ENCODE results near the gene ENO2.

The ENO2 gene

DNA sequence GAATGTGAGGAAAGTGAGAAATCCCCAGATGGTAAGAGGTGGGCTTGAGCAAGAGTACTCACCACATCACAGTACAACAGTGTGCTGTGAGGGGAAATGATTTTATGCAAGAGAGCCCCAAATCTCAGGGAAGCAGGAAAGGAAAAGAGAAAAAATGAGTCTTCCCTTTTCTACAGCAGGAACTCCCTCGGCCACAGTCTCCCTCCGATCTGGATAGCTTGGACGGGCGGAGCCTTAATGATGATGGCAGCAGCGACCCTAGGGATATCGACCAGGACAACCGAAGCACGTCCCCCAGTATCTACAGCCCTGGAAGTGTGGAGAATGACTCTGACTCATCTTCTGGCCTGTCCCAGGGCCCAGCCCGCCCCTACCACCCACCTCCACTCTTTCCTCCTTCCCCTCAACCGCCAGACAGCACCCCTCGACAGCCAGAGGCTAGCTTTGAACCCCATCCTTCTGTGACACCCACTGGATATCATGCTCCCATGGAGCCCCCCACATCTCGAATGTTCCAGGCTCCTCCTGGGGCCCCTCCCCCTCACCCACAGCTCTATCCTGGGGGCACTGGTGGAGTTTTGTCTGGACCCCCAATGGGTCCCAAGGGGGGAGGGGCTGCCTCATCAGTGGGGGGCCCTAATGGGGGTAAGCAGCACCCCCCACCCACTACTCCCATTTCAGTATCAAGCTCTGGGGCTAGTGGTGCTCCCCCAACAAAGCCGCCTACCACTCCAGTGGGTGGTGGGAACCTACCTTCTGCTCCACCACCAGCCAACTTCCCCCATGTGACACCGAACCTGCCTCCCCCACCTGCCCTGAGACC, 21.2 kb downstream of the ENO2 start:
- DNase-seq (ENCODE audit: low read depth), result peak; percentile 36

DNA sequence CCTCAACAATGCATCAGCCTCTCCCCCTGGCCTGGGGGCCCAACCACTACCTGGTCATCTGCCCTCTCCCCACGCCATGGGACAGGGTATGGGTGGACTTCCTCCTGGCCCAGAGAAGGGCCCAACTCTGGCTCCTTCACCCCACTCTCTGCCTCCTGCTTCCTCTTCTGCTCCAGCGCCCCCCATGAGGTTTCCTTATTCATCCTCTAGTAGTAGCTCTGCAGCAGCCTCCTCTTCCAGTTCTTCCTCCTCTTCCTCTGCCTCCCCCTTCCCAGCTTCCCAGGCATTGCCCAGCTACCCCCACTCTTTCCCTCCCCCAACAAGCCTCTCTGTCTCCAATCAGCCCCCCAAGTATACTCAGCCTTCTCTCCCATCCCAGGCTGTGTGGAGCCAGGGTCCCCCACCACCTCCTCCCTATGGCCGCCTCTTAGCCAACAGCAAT, 21.8 kb downstream of the ENO2 start:
- no peak overlapping the region for H3K4me3 ChIP-seq (ENCODE audit: low read depth, low read length)
- no peak for DNase-seq (ENCODE audit: low read depth)
- TF ChIP-seq, protein P1, sequence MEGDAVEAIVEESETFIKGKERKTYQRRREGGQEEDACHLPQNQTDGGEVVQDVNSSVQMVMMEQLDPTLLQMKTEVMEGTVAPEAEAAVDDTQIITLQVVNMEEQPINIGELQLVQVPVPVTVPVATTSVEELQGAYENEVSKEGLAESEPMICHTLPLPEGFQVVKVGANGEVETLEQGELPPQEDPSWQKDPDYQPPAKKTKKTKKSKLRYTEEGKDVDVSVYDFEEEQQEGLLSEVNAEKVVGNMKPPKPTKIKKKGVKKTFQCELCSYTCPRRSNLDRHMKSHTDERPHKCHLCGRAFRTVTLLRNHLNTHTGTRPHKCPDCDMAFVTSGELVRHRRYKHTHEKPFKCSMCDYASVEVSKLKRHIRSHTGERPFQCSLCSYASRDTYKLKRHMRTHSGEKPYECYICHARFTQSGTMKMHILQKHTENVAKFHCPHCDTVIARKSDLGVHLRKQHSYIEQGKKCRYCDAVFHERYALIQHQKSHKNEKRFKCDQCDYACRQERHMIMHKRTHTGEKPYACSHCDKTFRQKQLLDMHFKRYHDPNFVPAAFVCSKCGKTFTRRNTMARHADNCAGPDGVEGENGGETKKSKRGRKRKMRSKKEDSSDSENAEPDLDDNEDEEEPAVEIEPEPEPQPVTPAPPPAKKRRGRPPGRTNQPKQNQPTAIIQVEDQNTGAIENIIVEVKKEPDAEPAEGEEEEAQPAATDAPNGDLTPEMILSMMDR (conservative IDR thresholded peaks at IDR 0.05; ENCODE audit: low read depth, low read length), result no peak

More for the DNA sequence above, 21.2 kb downstream of the ENO2 start:
- TF ChIP-seq, protein P1 (conservative IDR thresholded peaks at IDR 0.05; ENCODE audit: low read depth, low read length), result no peak
- H3K4me3 ChIP-seq (ENCODE audit: low read depth, low read length), result no peak overlapping the region

DNA sequence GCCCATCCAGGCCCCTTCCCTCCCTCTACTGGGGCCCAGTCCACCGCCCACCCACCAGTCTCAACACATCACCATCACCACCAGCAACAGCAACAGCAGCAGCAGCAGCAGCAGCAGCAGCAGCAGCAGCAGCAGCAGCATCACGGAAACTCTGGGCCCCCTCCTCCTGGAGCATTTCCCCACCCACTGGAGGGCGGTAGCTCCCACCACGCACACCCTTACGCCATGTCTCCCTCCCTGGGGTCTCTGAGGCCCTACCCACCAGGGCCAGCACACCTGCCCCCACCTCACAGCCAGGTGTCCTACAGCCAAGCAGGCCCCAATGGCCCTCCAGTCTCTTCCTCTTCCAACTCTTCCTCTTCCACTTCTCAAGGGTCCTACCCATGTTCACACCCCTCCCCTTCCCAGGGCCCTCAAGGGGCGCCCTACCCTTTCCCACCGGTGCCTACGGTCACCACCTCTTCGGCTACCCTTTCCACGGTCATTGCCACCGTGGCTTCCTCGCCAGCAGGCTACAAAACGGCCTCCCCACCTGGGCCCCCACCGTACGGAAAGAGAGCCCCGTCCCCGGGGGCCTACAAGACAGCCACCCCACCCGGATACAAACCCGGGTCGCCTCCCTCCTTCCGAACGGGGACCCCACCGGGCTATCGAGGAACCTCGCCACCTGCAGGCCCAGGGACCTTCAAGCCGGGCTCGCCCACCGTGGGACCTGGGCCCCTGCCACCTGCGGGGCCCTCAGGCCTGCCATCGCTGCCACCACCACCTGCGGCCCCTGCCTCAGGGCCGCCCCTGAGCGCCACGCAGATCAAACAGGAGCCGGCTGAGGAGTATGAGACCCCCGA, 22.5 kb downstream of the ENO2 start:
- DNase-seq (ENCODE audit: low read depth), result no peak
- peak overlapping the region; percentile 74 for H3K4me3 ChIP-seq (ENCODE audit: low read depth, low read length)
- TF ChIP-seq, protein P1 (conservative IDR thresholded peaks at IDR 0.05; ENCODE audit: low read depth, low read length), result no peak

DNA sequence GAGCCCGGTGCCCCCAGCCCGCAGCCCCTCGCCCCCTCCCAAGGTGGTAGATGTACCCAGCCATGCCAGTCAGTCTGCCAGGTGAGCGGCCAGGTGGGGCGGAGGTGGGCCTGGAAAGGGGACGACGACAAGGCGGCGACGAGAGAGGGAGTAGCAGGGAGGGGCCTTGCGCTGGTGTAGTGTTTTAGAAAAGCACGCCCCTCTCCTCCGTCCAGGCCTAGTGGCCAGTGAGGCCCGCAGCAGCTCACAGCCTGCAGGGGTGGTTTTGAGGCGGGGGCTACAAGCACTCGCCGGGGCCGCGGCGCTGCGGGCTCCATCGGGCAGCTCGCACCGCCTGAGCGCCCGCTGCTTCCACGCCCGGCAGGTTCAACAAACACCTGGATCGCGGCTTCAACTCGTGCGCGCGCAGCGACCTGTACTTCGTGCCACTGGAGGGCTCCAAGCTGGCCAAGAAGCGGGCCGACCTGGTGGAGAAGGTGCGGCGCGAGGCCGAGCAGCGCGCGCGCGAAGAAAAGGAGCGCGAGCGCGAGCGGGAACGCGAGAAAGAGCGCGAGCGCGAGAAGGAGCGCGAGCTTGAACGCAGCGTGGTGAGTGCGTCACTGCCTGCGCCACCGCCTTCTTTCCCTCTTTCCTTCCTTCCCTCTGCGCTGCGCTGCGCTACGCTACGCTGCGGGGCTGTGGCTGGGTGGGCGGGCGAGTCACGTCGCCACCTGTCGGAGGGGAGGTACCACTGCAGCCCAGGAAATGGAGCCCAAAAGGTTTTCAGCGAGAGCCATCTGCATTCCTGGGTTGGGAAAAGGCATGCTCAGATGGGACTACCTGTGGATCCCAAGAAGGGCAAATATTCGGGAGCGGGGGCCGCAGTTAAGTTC, 23.3 kb downstream of the ENO2 start:
- peak overlapping the region; percentile 74 for H3K4me3 ChIP-seq (ENCODE audit: low read depth, low read length)
- TF ChIP-seq, protein P1 (conservative IDR thresholded peaks at IDR 0.05; ENCODE audit: low read depth, low read length), result peak; percentile 91
- peak; percentile 96 for DNase-seq (ENCODE audit: low read depth)

DNA sequence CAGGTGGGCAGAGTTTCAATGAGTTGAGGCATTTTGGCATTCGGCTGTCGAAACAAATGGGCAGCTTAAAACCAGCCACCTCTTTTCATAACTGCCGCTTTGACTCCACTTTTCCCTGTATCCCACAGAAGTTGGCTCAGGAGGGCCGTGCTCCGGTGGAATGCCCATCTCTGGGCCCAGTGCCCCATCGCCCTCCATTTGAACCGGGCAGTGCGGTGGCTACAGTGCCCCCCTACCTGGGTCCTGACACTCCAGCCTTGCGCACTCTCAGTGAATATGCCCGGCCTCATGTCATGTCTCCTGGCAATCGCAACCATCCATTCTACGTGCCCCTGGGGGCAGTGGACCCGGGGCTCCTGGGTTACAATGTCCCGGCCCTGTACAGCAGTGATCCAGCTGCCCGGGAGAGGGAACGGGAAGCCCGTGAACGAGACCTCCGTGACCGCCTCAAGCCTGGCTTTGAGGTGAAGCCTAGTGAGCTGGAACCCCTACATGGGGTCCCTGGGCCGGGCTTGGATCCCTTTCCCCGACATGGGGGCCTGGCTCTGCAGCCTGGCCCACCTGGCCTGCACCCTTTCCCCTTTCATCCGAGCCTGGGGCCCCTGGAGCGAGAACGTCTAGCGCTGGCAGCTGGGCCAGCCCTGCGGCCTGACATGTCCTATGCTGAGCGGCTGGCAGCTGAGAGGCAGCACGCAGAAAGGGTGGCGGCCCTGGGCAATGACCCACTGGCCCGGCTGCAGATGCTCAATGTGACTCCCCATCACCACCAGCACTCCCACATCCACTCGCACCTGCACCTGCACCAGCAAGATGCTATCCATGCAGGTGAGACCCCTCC, 24.2 kb downstream of the ENO2 start:
- no peak for DNase-seq (ENCODE audit: low read depth)
- TF ChIP-seq, protein P1 (conservative IDR thresholded peaks at IDR 0.05; ENCODE audit: low read depth, low read length), result no peak
- H3K4me3 ChIP-seq (ENCODE audit: low read depth, low read length), result peak overlapping the region; percentile 74

DNA sequence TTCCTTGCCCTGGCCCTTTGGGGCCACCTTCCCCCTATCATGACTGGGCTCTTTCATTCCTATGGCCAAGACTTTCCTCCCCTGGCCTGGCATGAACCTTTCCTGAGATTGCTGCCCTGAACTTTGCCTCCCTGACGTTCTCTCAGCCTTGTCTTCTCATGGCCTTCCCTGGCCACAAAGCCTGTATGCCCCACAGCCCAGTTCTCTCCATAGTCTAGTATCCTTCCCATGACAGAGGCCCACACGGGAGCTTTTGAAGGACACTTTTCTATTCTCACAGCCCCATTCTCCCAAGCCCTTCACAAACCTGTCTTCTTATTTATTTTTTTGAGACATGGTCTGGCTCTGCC, 24.8 kb downstream of the ENO2 start:
- DNase-seq (ENCODE audit: low read depth), result no peak
- TF ChIP-seq, protein P1 (conservative IDR thresholded peaks at IDR 0.05; ENCODE audit: low read depth, low read length), result no peak
- H3K4me3 ChIP-seq (ENCODE audit: low read depth, low read length), result no peak overlapping the region

Data from choroid plexus epithelial cell (primary cell).